ENCODE results near the gene TMEM181.
"Not testable (repeated sequence)": the region's sequence is repeated elsewhere in the genome, so short reads cannot be mapped to it uniquely, and the experiment has no call there.

TMEM181 gene

GRCh38 chr6:158631678-158632537, 72.0 kb downstream of the TMEM181 start:
- H3K27ac ChIP-seq (ENCODE audit: poor library complexity, severe bottlenecking) = peak overlapping the region; percentile 31
- no peaks in the 10 kb centered on the region for H3K27me3 ChIP-seq (ENCODE audit: insufficient read depth, poor library complexity, severe bottlenecking)
- TF ChIP-seq CTCF (IDR thresholded peaks at IDR 0.05; ENCODE audit: poor library complexity, severe bottlenecking) = no peak
- DNase-seq (ENCODE audit: low spot score) (peak; percentile 37), ATAC-seq (ENCODE audit: low read depth) (peak; percentile 47; the same call in 2 of the 3 replicates)
- no peak overlapping the region for H3K4me3 ChIP-seq (ENCODE audit: severe bottlenecking)
- H3K4me1 ChIP-seq (ENCODE audit: insufficient read depth, poor library complexity, severe bottlenecking) = peaks cover 9% of the 10 kb centered on the region
- no peaks in the 10 kb centered on the region for H3K9me3 ChIP-seq (ENCODE audit: severe bottlenecking)
- peaks cover 82% of the 10 kb centered on the region for H3K36me3 ChIP-seq (ENCODE audit: low read depth)

GRCh38 chr6:158632538-158633119, 72.7 kb downstream of the TMEM181 start:
- not testable (repeated sequence) for H3K4me1 ChIP-seq (ENCODE audit: insufficient read depth, poor library complexity, severe bottlenecking); H3K9me3 ChIP-seq (ENCODE audit: severe bottlenecking); ATAC-seq (ENCODE audit: low read depth); H3K4me3 ChIP-seq (ENCODE audit: severe bottlenecking); H3K27me3 ChIP-seq (ENCODE audit: insufficient read depth, poor library complexity, severe bottlenecking); DNase-seq (ENCODE audit: low spot score)
- Histone ChIP-seq H3K36me3 (ENCODE audit: low read depth) (peaks cover 84% of the 10 kb centered on the region), H3K27ac (ENCODE audit: poor library complexity, severe bottlenecking) (peak overlapping the region; percentile 31)

GRCh38 chr6:158633127-158633526, 73.2 kb downstream of the TMEM181 start:
- no peaks in the 10 kb centered on the region for H3K9me3 ChIP-seq (ENCODE audit: severe bottlenecking)
- no peak overlapping the region for H3K27ac ChIP-seq (ENCODE audit: poor library complexity, severe bottlenecking)
- no peak for ATAC-seq (ENCODE audit: low read depth)
- peak; percentile 12 for DNase-seq (ENCODE audit: low spot score)
- TF ChIP-seq CTCF (IDR thresholded peaks at IDR 0.05; ENCODE audit: poor library complexity, severe bottlenecking) = no peak
- H3K27me3 ChIP-seq (ENCODE audit: insufficient read depth, poor library complexity, severe bottlenecking) = no peaks in the 10 kb centered on the region
- H3K36me3 ChIP-seq (ENCODE audit: low read depth) = peaks cover 89% of the 10 kb centered on the region
- no peak overlapping the region for H3K4me3 ChIP-seq (ENCODE audit: severe bottlenecking)
- peaks cover 9% of the 10 kb centered on the region for H3K4me1 ChIP-seq (ENCODE audit: insufficient read depth, poor library complexity, severe bottlenecking)

- Histone ChIP-seq H3K4me3 (ENCODE audit: severe bottlenecking) (no peak overlapping the region), H3K27ac (ENCODE audit: poor library complexity, severe bottlenecking) (no peak overlapping the region), H3K4me1 (ENCODE audit: insufficient read depth, poor library complexity, severe bottlenecking) (peaks cover 9% of the 10 kb centered on the region), H3K36me3 (ENCODE audit: low read depth) (peaks cover 79% of the 10 kb centered on the region), H3K27me3 (ENCODE audit: insufficient read depth, poor library complexity, severe bottlenecking) (no peaks in the 10 kb centered on the region), H3K9me3 (ENCODE audit: severe bottlenecking) (no peaks in the 10 kb centered on the region)
- ATAC-seq (ENCODE audit: low read depth) = no peak
- no peak for TF ChIP-seq CTCF (IDR thresholded peaks at IDR 0.05; ENCODE audit: poor library complexity, severe bottlenecking)
- DNase-seq (ENCODE audit: low spot score) = no peak
These were observed 75.0 kb downstream of the TMEM181 start for GRCh38 chr6:158634695-158635426.

- Histone ChIP-seq H3K27ac (ENCODE audit: poor library complexity, severe bottlenecking) (no peak overlapping the region), H3K27me3 (ENCODE audit: insufficient read depth, poor library complexity, severe bottlenecking) (no peaks in the 10 kb centered on the region), H3K36me3 (ENCODE audit: low read depth) (peaks cover 81% of the 10 kb centered on the region), H3K4me3 (ENCODE audit: severe bottlenecking) (no peak overlapping the region), H3K4me1 (ENCODE audit: insufficient read depth, poor library complexity, severe bottlenecking) (peaks cover 9% of the 10 kb centered on the region), H3K9me3 (ENCODE audit: severe bottlenecking) (no peaks in the 10 kb centered on the region)
- TF ChIP-seq CTCF (IDR thresholded peaks at IDR 0.05; ENCODE audit: poor library complexity, severe bottlenecking) = no peak
- ATAC-seq (ENCODE audit: low read depth) (no peak; the same call in 2 of the 3 replicates), DNase-seq (ENCODE audit: low spot score) (no peak)
These were observed 75.7 kb downstream of the TMEM181 start for GRCh38 chr6:158635427-158636073.
